ENCODE measurements around the gene TIE1.
"Not testable (repeated sequence)": the region's sequence is repeated elsewhere in the genome, so short reads cannot be mapped to it uniquely, and the experiment has no call there.

GRCh38 chr1:43369779-43370178 is 69.0 kb downstream of the TIE1 start:
- not testable (repeated sequence) for TF ChIP-seq CTCF (IDR thresholded peaks at IDR 0.05; ENCODE audit: low read depth, low read length); EZH2phosphoT487 (IDR thresholded peaks at IDR 0.05; ENCODE audit: low read depth)

Measured in OCI-LY3 (cell line).